ENCODE measurements around the gene CDAN1. TPM values are rescaled to one million over a fixed set of nuclear protein-coding genes. Genes with fewer than 3 reads are reported as not detected.

CDAN1 gene
- total RNA-seq, 1 donor from 2014 or later = 14.3 TPM

Other genes starting within 250 kb of the CDAN1 start
- 57.2 and 78.2 TPM in 2 replicates for gene ZNF106, start 246.0 kb downstream of the CDAN1 start, total RNA-seq
- 205 and 245 TPM in 2 replicates for gene SNAP23, start 241.5 kb downstream of the CDAN1 start, total RNA-seq
- 16.0 and 21.1 TPM in 2 replicates for gene LRRC57, start 188.3 kb downstream of the CDAN1 start, total RNA-seq
- 37.9 and 45.0 TPM in 2 replicates for gene HAUS2, start 188.3 kb downstream of the CDAN1 start, total RNA-seq
- 4.8 and 6.5 TPM in 2 replicates for gene STARD9, start 161.5 kb downstream of the CDAN1 start, total RNA-seq
- gene TTBK2, start 183.7 kb upstream of the CDAN1 start, total RNA-seq = 7.6 and 12.3 TPM in 2 replicates

Measured in pulmonary artery endothelial cell (primary cell).